HepG2 (cell line): ENCODE data around the gene PIK3R3. TPM values are rescaled to one million over a fixed set of nuclear protein-coding genes. Genes with fewer than 3 reads are reported as not detected.
A peak's percentile ranks its signal among the peaks of the same experiment; 100 is the strongest.

Experiments
- AKNA ChIP-seq: sonication (generic); formaldehyde crosslinking; IDR thresholded peaks from 2 replicates; pipeline ENCODE4 v1.4.0; 2020; ENCODE audit warnings: missing genetic modification reagents, borderline replicate concordance
- BRF2 ChIP-seq: sonication (generic); formaldehyde crosslinking; IDR thresholded peaks from 2 replicates; pipeline ENCODE4 v1.8.1; 2022; ENCODE audit warnings: mild to moderate bottlenecking, missing genetic modification reagents
- HOXD1 ChIP-seq: sonication (generic); formaldehyde crosslinking; IDR thresholded peaks from 2 replicates; pipeline ENCODE4 v1.5.0; 2020; ENCODE audit warnings: missing genetic modification reagents
- IRF1 ChIP-seq: sonication (generic); formaldehyde crosslinking; IDR thresholded peaks from 2 replicates; pipeline ENCODE4 v1.4.0; 2020; ENCODE audit warnings: low read depth, mild to moderate bottlenecking, missing genetic modification reagents
- MIER2 ChIP-seq: IDR thresholded peaks from 2 replicates; pipeline ENCODE4 v1.6.1; 2016; ENCODE audit warnings: missing biosample characterization, missing genetic modification reagents
- MYNN ChIP-seq: sonication (generic); formaldehyde crosslinking; IDR thresholded peaks from 2 replicates; pipeline ENCODE4 v1.4.0; 2020; ENCODE audit warnings: mild to moderate bottlenecking, low read depth, missing genetic modification reagents
- NFE2L2 ChIP-seq: fragments of 150-350 bp; IDR thresholded peaks from 2 replicates; pipeline ENCODE4 v1.6.1; 2014; ENCODE audit warnings: low read length
- RCOR2 ChIP-seq: IDR thresholded peaks from 2 replicates; pipeline ENCODE4 v1.6.1; 2016; ENCODE audit warnings: missing biosample characterization, missing genetic modification reagents
- REXO4 ChIP-seq: sonication (generic); formaldehyde crosslinking; IDR thresholded peaks from 2 replicates; pipeline ENCODE4 v1.8.0; 2022; ENCODE audit warnings: missing genetic modification reagents, mild to moderate bottlenecking, borderline replicate concordance
- SIN3A ChIP-seq: IDR thresholded peaks from 2 replicates; pipeline ENCODE4 v1.6.1; 2011; ENCODE audit warnings: low read depth, mild to moderate bottlenecking, control low read depth, low read length, borderline replicate concordance
- SRSF9 ChIP-seq: fragments of 200-400 bp; formaldehyde crosslinking; IDR thresholded peaks from 2 replicates; pipeline ENCODE4 v1.6.1; 2018; ENCODE audit warnings: borderline replicate concordance, mild to moderate bottlenecking, low read depth, low read length; ENCODE audit not compliant: insufficient read depth, poor library complexity, severe bottlenecking
- TBX3 ChIP-seq: fragments of 450-650 bp; IDR thresholded peaks from 2 replicates; pipeline ENCODE4 v1.6.1; 2017; ENCODE audit warnings: antibody characterized with exemption, mild to moderate bottlenecking, inconsistent platforms, borderline replicate concordance
- TRAFD1 ChIP-seq: sonication (generic); formaldehyde crosslinking; IDR thresholded peaks from 2 replicates; pipeline ENCODE4 v1.5.1; 2020; ENCODE audit warnings: missing genetic modification reagents, mild to moderate bottlenecking, borderline replicate concordance
- TRIM22 ChIP-seq: fragments of 450-650 bp; IDR thresholded peaks from 2 replicates; pipeline ENCODE4 v1.6.1; 2017
- ZNF225 ChIP-seq: sonication (generic); formaldehyde crosslinking; IDR thresholded peaks from 2 replicates; pipeline ENCODE4 v1.4.0; 2020; ENCODE audit warnings: mild to moderate bottlenecking, missing genetic modification reagents
- ZNF432 ChIP-seq: sonication (generic); formaldehyde crosslinking; IDR thresholded peaks from 2 replicates; pipeline ENCODE4 v1.5.0; 2020; ENCODE audit warnings: missing genetic modification reagents, mild to moderate bottlenecking, borderline replicate concordance
- ZNF709 ChIP-seq: sonication (generic); formaldehyde crosslinking; IDR thresholded peaks from 2 replicates; pipeline ENCODE4 v1.5.0; 2020; ENCODE audit warnings: mild to moderate bottlenecking, missing genetic modification reagents
- ZNF839 ChIP-seq: sonication (generic); formaldehyde crosslinking; IDR thresholded peaks from 2 replicates; pipeline ENCODE4 v1.4.0; 2020; ENCODE audit warnings: missing genetic modification reagents, mild to moderate bottlenecking, borderline replicate concordance
- ZSCAN31 ChIP-seq: sonication (generic); formaldehyde crosslinking; IDR thresholded peaks from 2 replicates; pipeline ENCODE4 v1.5.0; 2020; ENCODE audit warnings: low read depth, mild to moderate bottlenecking, missing genetic modification reagents
- polyA plus RNA-seq, 8 experiments: library from polyadenylated mRNA; depleted of rRNA in 3 of 8; stranded (reverse) in 7 of 8; unstranded in 1 of 8; fragments of >200 nt; fragmentation: Illumina TruSeq in 4 of 8; extraction: Trizol in 4 of 8; gene quantifications; 2 replicates each; pipeline versions ENCODE4 v1.2.1 to v1.2.3, GENCODE V29; 2011 to 2016; ENCODE audit warnings: low read depth in 4 of 8, missing spikeins in 1 of 8, mixed read lengths in 1 of 8; ENCODE audit not compliant: insufficient read depth in 1 of 8
- total RNA-seq, 5 experiments: library from RNA; depleted of rRNA; stranded (reverse); fragments of >200 nt; fragmentation: Illumina TruSeq; extraction: Trizol; gene quantifications; 2 replicates each; pipeline ENCODE4 v1.2.3, GENCODE V29; 2016; ENCODE audit warnings: low read depth in 1 of 5

Gene PIK3R3
- total and polyA plus RNA-seq, 2 of the 13 experiments (the other 11 are each of a cell fraction or from before 2014, with no cell fraction given): 0.37 to 6.9 TPM

GRCh38 chr1:46132529-46133180, at the start of gene PIK3R3 (continued):
- TF ChIP-seq ZNF225 (CRISPR knock-in tag): peak; percentile 94
- TF ChIP-seq AKNA (CRISPR knock-in tag): peak; percentile 98
- no peak for TF ChIP-seq NFE2L2
- peak; percentile 84; the same call in 1 of the 2 replicates for TF ChIP-seq TBX3
- TF ChIP-seq TRAFD1 (CRISPR knock-in tag): no peak
- peak; percentile 90 for TF ChIP-seq ZSCAN31 (CRISPR knock-in tag)
- TF ChIP-seq REXO4 (CRISPR knock-in tag): 0 out of 2 replicates have a peak, but pooled peaks have one; percentile 47
- no peak for TF ChIP-seq TRIM22
- TF ChIP-seq ZNF432: no peak
- TF ChIP-seq MYNN (CRISPR knock-in tag): peak; percentile 86; the same call in 1 of the 2 replicates
- TF ChIP-seq MIER2: no peak; the same call in 1 of the 2 replicates
- TF ChIP-seq ZNF839: peak; percentile 75; the same call in 1 of the 2 replicates
- TF ChIP-seq HOXD1 (CRISPR knock-in tag): peak; percentile 49; the same call in 1 of the 2 replicates
- no peak for TF ChIP-seq RCOR2
- TF ChIP-seq IRF1 (CRISPR knock-in tag): 0 out of 2 replicates have a peak, but pooled peaks have one; percentile 38
- peak; percentile 99 for TF ChIP-seq ZNF709
- peak; percentile 98 for TF ChIP-seq BRF2 (CRISPR knock-in tag)
- 0 out of 2 replicates have a peak, but pooled peaks have one; percentile 22 for TF ChIP-seq SIN3A
- no peak for TF ChIP-seq SRSF9
